ENCODE measurements around the gene MAGI1.

DNA sequence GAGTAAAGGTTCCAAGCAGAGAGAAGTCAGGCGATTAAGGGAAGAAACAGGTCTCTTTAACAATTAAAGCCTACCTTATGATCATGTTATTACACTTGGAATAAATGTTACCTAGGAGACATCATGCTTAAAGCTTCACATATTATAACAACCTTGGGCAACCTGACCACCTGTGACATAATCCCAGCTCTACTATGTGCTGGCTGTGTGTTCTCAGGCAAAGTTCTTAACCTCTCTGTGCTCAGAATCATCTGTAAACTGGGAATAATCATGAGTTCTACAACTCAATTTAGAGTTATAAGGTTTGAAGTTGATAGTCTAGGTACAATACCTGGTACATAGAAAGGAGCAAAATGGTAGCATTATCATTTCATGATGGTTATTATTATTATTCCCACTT lies 159.3 kb downstream of the MAGI1 start:
- TF ChIP-seq CTCF (conservative IDR thresholded peaks at IDR 0.05 in 1 of 2, IDR thresholded peaks at IDR 0.05 in 1 of 2; ENCODE audit: low read depth in 1 of 2, low read length in 2 of 2) (no peak), EZH2 (IDR thresholded peaks at IDR 0.05; ENCODE audit: low read length, missing control alignments) (no peak)
